Type B pancreatic cell (in vitro differentiated cells): ENCODE results near the gene EPHA2. TPM values are rescaled to one million over a fixed set of nuclear protein-coding genes. Genes with fewer than 3 reads are reported as not detected.

Experiments
- DNase-seq: peaks from one replicate; pipeline ENCODE4 v3.0.0; 2021; ENCODE audit warnings: mixed read lengths; ENCODE audit not compliant: unreplicated experiment; ENCODE audit errors: extremely low spot score
- H3K27ac Mint-ChIP-seq: 2 replicates; pipeline ENCODE4 v1.8.0; 2021; ENCODE audit warnings: mild to moderate bottlenecking, mixed read lengths
- H3K27me3 Mint-ChIP-seq: 2 replicates; pipeline ENCODE4 v1.8.0; 2021; ENCODE audit warnings: mixed read lengths
- H3K36me3 Mint-ChIP-seq: 2 replicates; pipeline ENCODE4 v1.8.0; 2021; ENCODE audit warnings: mixed read lengths
- H3K4me1 Mint-ChIP-seq: one replicate; pipeline ENCODE4 v1.8.0; 2021; ENCODE audit warnings: mixed read lengths; ENCODE audit not compliant: unreplicated experiment
- H3K4me3 Mint-ChIP-seq: 2 replicates; pipeline ENCODE4 v1.8.0; 2021; ENCODE audit warnings: mild to moderate bottlenecking, mixed read lengths
- H3K9me3 Mint-ChIP-seq: 2 replicates; pipeline ENCODE4 v1.8.0; 2021; ENCODE audit warnings: mixed read lengths
- CTCF ChIP-seq: fragments of 200-600 bp; sonication (generic); conservative IDR thresholded peaks from 2 replicates; pipeline ENCODE4 v1.5.0; 2021; ENCODE audit warnings: antibody characterized with exemption, mild to moderate bottlenecking
- total RNA-seq: library from RNA; stranded (reverse); gene quantifications from 2 replicates; pipeline ENCODE4 v1.2.1, GENCODE V29; 2021; ENCODE audit warnings: low replicate concordance

Gene EPHA2
- total RNA-seq, 1 donor from 2014 or later = 40.3 TPM

- no peaks in the 10 kb centered on the region for H3K9me3 Mint-ChIP-seq
- peak overlapping the region; percentile 49 for H3K4me3 Mint-ChIP-seq
- H3K27ac Mint-ChIP-seq = peak overlapping the region; percentile 90
- no peaks in the 10 kb centered on the region for H3K36me3 Mint-ChIP-seq
- no peak for TF ChIP-seq CTCF
- no peaks in the 10 kb centered on the region for H3K27me3 Mint-ChIP-seq
- H3K4me1 Mint-ChIP-seq = peaks cover 24% of the 10 kb centered on the region
- DNase-seq = no peak
Observed at GRCh38 chr1:16181887-16182719, 26.2 kb upstream of the EPHA2 start.

GRCh38 chr1:16180291-16180824 is 24.5 kb upstream of the EPHA2 start:
- Mint-ChIP-seq H3K9me3 (no peaks in the 10 kb centered on the region), H3K27me3 (no peaks in the 10 kb centered on the region), H3K4me1 (peaks cover 36% of the 10 kb centered on the region), H3K4me3 (no peak overlapping the region), H3K27ac (peak overlapping the region; percentile 58), H3K36me3 (no peaks in the 10 kb centered on the region)
- DNase-seq = no peak
- TF ChIP-seq CTCF = no peak

- no peak for DNase-seq
- H3K27me3 Mint-ChIP-seq = no peaks in the 10 kb centered on the region
- H3K27ac Mint-ChIP-seq = peak overlapping the region; percentile 86
- no peaks in the 10 kb centered on the region for H3K36me3 Mint-ChIP-seq
- TF ChIP-seq CTCF = no peak
- H3K4me3 Mint-ChIP-seq = peak overlapping the region; percentile 65
- H3K4me1 Mint-ChIP-seq = peaks cover 40% of the 10 kb centered on the region
- H3K9me3 Mint-ChIP-seq = no peaks in the 10 kb centered on the region
Observed at GRCh38 chr1:16178596-16179497, 23.0 kb upstream of the EPHA2 start.

GRCh38 chr1:16177306-16177705 is 21.4 kb upstream of the EPHA2 start:
- peaks cover 41% of the 10 kb centered on the region for H3K4me1 Mint-ChIP-seq

More at GRCh38 chr1:16177306-16177705, 21.4 kb upstream of the EPHA2 start:
- Mint-ChIP-seq H3K4me3 (no peak overlapping the region), H3K36me3 (no peaks in the 10 kb centered on the region), H3K27ac (no peak overlapping the region), H3K27me3 (no peaks in the 10 kb centered on the region), H3K9me3 (no peaks in the 10 kb centered on the region)
- no peak for DNase-seq
- TF ChIP-seq CTCF = no peak
